ENCODE results near the gene CAPZB.
A peak's percentile ranks its signal among the peaks of the same experiment; 100 is the strongest.

CAPZB gene

GRCh38 chr1:19432943-19433718, 52.2 kb downstream of the CAPZB start:
- Histone ChIP-seq H3K4me1 (ENCODE audit: control insufficient read depth, insufficient read depth, low read length) (peaks cover 72% of the 10 kb centered on the region), H3K4me2 (ENCODE audit: low read length) (no peak overlapping the region), H3K9ac (ENCODE audit: low read depth, low read length) (no peak overlapping the region), H3K4me3 (ENCODE audit: low read length) (no peak overlapping the region), H3K27me3 (ENCODE audit: control insufficient read depth, insufficient read depth, low read length) (no peaks in the 10 kb centered on the region), H3K9me3 (replicated peaks; ENCODE audit: low read length) (no peaks in the 10 kb centered on the region), H3K36me3 (ENCODE audit: insufficient read depth, low read length) (peaks cover 4% of the 10 kb centered on the region)

- Histone ChIP-seq H3K4me1 (ENCODE audit: control insufficient read depth, insufficient read depth, low read length) (peaks cover 66% of the 10 kb centered on the region), H3K4me2 (ENCODE audit: low read length) (peak overlapping the region; percentile 47), H3K36me3 (ENCODE audit: insufficient read depth, low read length) (peaks cover 5% of the 10 kb centered on the region), H3K9ac (ENCODE audit: low read depth, low read length) (no peak overlapping the region), H3K27me3 (ENCODE audit: control insufficient read depth, insufficient read depth, low read length) (no peaks in the 10 kb centered on the region), H3K9me3 (replicated peaks; ENCODE audit: low read length) (no peaks in the 10 kb centered on the region), H3K4me3 (ENCODE audit: low read length) (no peak overlapping the region)
These were observed 54.9 kb downstream of the CAPZB start for GRCh38 chr1:19430121-19431068.

- Histone ChIP-seq H3K27me3 (ENCODE audit: control insufficient read depth, insufficient read depth, low read length) (no peaks in the 10 kb centered on the region), H3K9ac (ENCODE audit: low read depth, low read length) (no peak overlapping the region), H3K4me2 (ENCODE audit: low read length) (peak overlapping the region; percentile 47), H3K36me3 (ENCODE audit: insufficient read depth, low read length) (peaks cover 5% of the 10 kb centered on the region), H3K4me1 (ENCODE audit: control insufficient read depth, insufficient read depth, low read length) (peaks cover 63% of the 10 kb centered on the region), H3K9me3 (replicated peaks; ENCODE audit: low read length) (no peaks in the 10 kb centered on the region), H3K4me3 (ENCODE audit: low read length) (no peak overlapping the region)
These were observed 55.7 kb downstream of the CAPZB start for GRCh38 chr1:19429611-19430010.

- Histone ChIP-seq H3K9me3 (replicated peaks; ENCODE audit: low read length) (no peaks in the 10 kb centered on the region), H3K4me1 (ENCODE audit: control insufficient read depth, insufficient read depth, low read length) (peaks cover 53% of the 10 kb centered on the region), H3K9ac (ENCODE audit: low read depth, low read length) (no peak overlapping the region), H3K4me3 (ENCODE audit: low read length) (no peak overlapping the region), H3K4me2 (ENCODE audit: low read length) (no peak overlapping the region), H3K36me3 (ENCODE audit: insufficient read depth, low read length) (peaks cover 5% of the 10 kb centered on the region), H3K27me3 (ENCODE audit: control insufficient read depth, insufficient read depth, low read length) (no peaks in the 10 kb centered on the region)
These were observed 58.1 kb downstream of the CAPZB start for GRCh38 chr1:19427087-19427781.

GRCh38 chr1:19426294-19427086, 58.8 kb downstream of the CAPZB start:
- Histone ChIP-seq H3K4me3 (ENCODE audit: low read length) (no peak overlapping the region), H3K4me1 (ENCODE audit: control insufficient read depth, insufficient read depth, low read length) (peaks cover 53% of the 10 kb centered on the region), H3K9me3 (replicated peaks; ENCODE audit: low read length) (no peaks in the 10 kb centered on the region), H3K36me3 (ENCODE audit: insufficient read depth, low read length) (peaks cover 5% of the 10 kb centered on the region), H3K27me3 (ENCODE audit: control insufficient read depth, insufficient read depth, low read length) (no peaks in the 10 kb centered on the region), H3K4me2 (ENCODE audit: low read length) (no peak overlapping the region), H3K9ac (ENCODE audit: low read depth, low read length) (no peak overlapping the region)

- Histone ChIP-seq H3K4me3 (ENCODE audit: low read length) (no peak overlapping the region), H3K9ac (ENCODE audit: low read depth, low read length) (no peak overlapping the region), H3K27me3 (ENCODE audit: control insufficient read depth, insufficient read depth, low read length) (no peaks in the 10 kb centered on the region), H3K36me3 (ENCODE audit: insufficient read depth, low read length) (peaks cover 5% of the 10 kb centered on the region), H3K4me1 (ENCODE audit: control insufficient read depth, insufficient read depth, low read length) (peaks cover 59% of the 10 kb centered on the region), H3K9me3 (replicated peaks; ENCODE audit: low read length) (no peaks in the 10 kb centered on the region), H3K4me2 (ENCODE audit: low read length) (no peak overlapping the region)
These were observed 59.6 kb downstream of the CAPZB start for GRCh38 chr1:19425646-19426239.

- no peaks in the 10 kb centered on the region for H3K9me3 ChIP-seq (replicated peaks; ENCODE audit: low read length)
- H3K4me1 ChIP-seq (ENCODE audit: control insufficient read depth, insufficient read depth, low read length): peaks cover 51% of the 10 kb centered on the region
- no peak overlapping the region for H3K4me2 ChIP-seq (ENCODE audit: low read length)
- H3K36me3 ChIP-seq (ENCODE audit: insufficient read depth, low read length): peaks cover 5% of the 10 kb centered on the region
- no peak overlapping the region for H3K4me3 ChIP-seq (ENCODE audit: low read length)
- no peak overlapping the region for H3K9ac ChIP-seq (ENCODE audit: low read depth, low read length)
- no peaks in the 10 kb centered on the region for H3K27me3 ChIP-seq (ENCODE audit: control insufficient read depth, insufficient read depth, low read length)
These were observed 60.4 kb downstream of the CAPZB start for GRCh38 chr1:19424651-19425570.

GRCh38 chr1:19423130-19423529, 62.2 kb downstream of the CAPZB start:
- H3K9ac ChIP-seq (ENCODE audit: low read depth, low read length): no peak overlapping the region

GRCh38 chr1:19421365-19421764, 64.0 kb downstream of the CAPZB start:
- Histone ChIP-seq H3K9me3 (replicated peaks; ENCODE audit: low read length) (no peaks in the 10 kb centered on the region), H3K4me1 (ENCODE audit: control insufficient read depth, insufficient read depth, low read length) (peaks cover 37% of the 10 kb centered on the region), H3K9ac (ENCODE audit: low read depth, low read length) (no peak overlapping the region), H3K36me3 (ENCODE audit: insufficient read depth, low read length) (peaks cover 25% of the 10 kb centered on the region), H3K27me3 (ENCODE audit: control insufficient read depth, insufficient read depth, low read length) (no peaks in the 10 kb centered on the region), H3K4me3 (ENCODE audit: low read length) (no peak overlapping the region), H3K4me2 (ENCODE audit: low read length) (no peak overlapping the region)

More at GRCh38 chr1:19423130-19423529, 62.2 kb downstream of the CAPZB start:
- Histone ChIP-seq H3K4me1 (ENCODE audit: control insufficient read depth, insufficient read depth, low read length) (peaks cover 52% of the 10 kb centered on the region), H3K36me3 (ENCODE audit: insufficient read depth, low read length) (peaks cover 20% of the 10 kb centered on the region), H3K27me3 (ENCODE audit: control insufficient read depth, insufficient read depth, low read length) (no peaks in the 10 kb centered on the region), H3K9me3 (replicated peaks; ENCODE audit: low read length) (no peaks in the 10 kb centered on the region), H3K4me3 (ENCODE audit: low read length) (no peak overlapping the region), H3K4me2 (ENCODE audit: low read length) (no peak overlapping the region)

GRCh38 chr1:19420606-19421005, 64.7 kb downstream of the CAPZB start:
- H3K4me3 ChIP-seq (ENCODE audit: low read length): no peak overlapping the region
- H3K9ac ChIP-seq (ENCODE audit: low read depth, low read length): no peak overlapping the region
- H3K27me3 ChIP-seq (ENCODE audit: control insufficient read depth, insufficient read depth, low read length): no peaks in the 10 kb centered on the region
- peaks cover 30% of the 10 kb centered on the region for H3K4me1 ChIP-seq (ENCODE audit: control insufficient read depth, insufficient read depth, low read length)
- H3K9me3 ChIP-seq (replicated peaks; ENCODE audit: low read length): no peaks in the 10 kb centered on the region
- peaks cover 28% of the 10 kb centered on the region for H3K36me3 ChIP-seq (ENCODE audit: insufficient read depth, low read length)
- no peak overlapping the region for H3K4me2 ChIP-seq (ENCODE audit: low read length)
